CD1c-positive myeloid dendritic cell (primary cell): ENCODE results near the gene AMDHD2.
"Not testable (repeated sequence)": the region's sequence is repeated elsewhere in the genome, so short reads cannot be mapped to it uniquely, and the experiment has no call there.

Source experiments
- DNase-seq: peaks from one replicate; pipeline ENCODE4 v3.0.0-alpha.2; 2016; ENCODE audit errors: extremely low spot score

The AMDHD2 gene

DNA sequence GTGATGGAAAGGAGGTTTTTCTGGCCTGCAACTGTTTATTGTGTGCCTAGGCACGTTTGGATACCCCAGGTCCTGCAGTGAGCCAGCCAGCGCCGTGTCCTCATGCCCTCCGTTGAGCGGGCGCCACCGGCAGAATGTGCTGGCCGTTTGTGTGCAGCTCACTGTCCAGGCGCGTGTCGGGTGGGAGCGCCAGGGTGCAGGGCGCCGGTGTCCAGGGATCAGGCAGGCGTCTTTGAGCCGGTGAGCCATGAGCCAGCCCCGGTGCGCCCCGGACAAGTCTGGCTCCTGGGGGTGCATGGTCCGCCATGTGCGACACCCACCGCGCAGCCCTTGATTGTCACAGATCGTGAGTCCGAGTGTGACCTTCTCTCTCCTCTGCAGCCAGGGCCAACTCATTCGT is 56.9 kb downstream of the AMDHD2 start:
- DNase-seq: not testable (repeated sequence)

DNA sequence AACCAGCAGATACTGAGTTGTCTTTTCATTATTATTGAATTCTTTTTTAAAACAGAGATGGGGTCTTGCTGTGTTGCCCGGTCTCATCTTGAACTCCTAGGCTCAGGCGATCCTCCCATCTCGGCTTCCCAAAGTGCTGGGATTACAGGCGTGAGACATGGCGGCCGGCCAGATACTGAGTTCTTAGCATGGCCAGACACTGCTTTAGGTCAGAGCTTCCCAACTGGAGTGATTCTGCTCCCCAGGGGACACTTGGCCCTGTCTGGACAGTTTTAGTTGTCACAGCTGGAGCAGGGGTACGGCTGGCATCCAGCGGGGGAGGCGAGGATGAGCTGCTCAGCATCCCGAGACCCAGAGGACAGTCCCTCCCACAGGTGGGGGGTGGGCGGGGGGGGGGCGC is 58.7 kb downstream of the AMDHD2 start:
- DNase-seq: not testable (repeated sequence)

DNA sequence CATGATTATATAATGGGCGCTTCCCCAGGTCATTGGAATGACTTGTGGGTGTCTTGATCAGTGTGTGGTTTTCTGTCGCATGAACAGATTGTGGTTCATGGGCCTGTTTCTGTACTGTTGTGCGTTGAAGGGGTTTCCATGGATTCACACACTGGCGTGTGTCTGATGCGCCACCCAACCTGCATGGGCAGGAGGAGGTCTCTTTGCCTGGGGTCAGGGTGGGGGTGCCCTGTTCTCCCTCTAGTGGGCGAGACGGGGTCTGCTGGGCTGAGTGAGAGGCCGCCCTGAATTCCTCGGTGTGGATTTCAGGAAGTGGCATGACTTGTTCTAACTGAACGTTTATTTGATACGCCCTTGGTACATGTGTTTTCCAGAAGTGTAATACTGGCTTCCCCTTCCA is 60.0 kb downstream of the AMDHD2 start:
- DNase-seq: peak; percentile 37

DNA sequence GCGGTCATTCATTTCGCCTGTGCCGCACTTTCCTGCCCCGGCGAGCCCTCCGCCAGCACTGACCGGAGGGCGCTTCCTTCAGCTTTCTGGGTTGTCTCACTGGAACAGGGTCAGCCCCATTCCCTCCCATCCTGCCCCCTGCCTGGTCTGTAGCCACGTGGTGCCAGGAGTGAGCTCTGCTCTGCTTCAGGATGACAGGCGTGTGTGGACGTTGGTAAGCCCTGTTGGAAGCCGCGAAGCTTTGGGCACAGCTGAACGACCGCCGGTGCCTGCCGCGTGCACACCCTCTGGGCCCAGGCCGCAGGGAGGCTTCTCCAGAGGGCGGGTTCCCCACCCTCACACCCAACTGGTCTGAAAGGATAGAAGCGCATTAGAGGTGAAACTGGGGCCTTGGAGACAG is 60.6 kb downstream of the AMDHD2 start:
- not testable (repeated sequence) for DNase-seq
